Forelimb muscle (tissue), 1 donor: ENCODE measurements around the gene DNAJC17. TPM values are rescaled to one million over a fixed set of nuclear protein-coding genes. Genes with fewer than 3 reads are reported as not detected.
A peak's percentile ranks its signal among the peaks of the same experiment; 100 is the strongest.

Source experiments
- DNase-seq: peaks from one replicate; pipeline ENCODE4 v3.0.0-alpha.2; 2013; ENCODE audit warnings: low read depth
- polyA plus RNA-seq: library from polyadenylated mRNA; unstranded; fragments of 120-200 nt; gene quantifications from one replicate; pipeline ENCODE4 v1.2.1, GENCODE V29; 2013; ENCODE audit not compliant: insufficient read length

Gene DNAJC17
- polyA plus RNA-seq, 1 donor: 22.8 TPM

GRCh38 chr15:40766194-40766815, 41.0 kb downstream of the DNAJC17 start:
- no peak for DNase-seq

- no peak for DNase-seq
Measured at GRCh38 chr15:40764629-40765103, 42.6 kb downstream of the DNAJC17 start.

- DNase-seq: no peak
Measured at GRCh38 chr15:40763801-40764628, 43.3 kb downstream of the DNAJC17 start, which contains the start of gene GCHFR. Gene GCHFR, plus strand, starts transcription at chr15:40764068. Its CDS starts 113 bp downstream, at chr15:40764181.

- no peak for DNase-seq
Measured at GRCh38 chr15:40762919-40763800, 44.1 kb downstream of the DNAJC17 start.

GRCh38 chr15:40759961-40760360, 47.3 kb downstream of the DNAJC17 start:
- no peak for DNase-seq

GRCh38 chr15:40756938-40757337, 50.3 kb downstream of the DNAJC17 start:
- no peak for DNase-seq

- no peak for DNase-seq
Measured at GRCh38 chr15:40755812-40756208, 51.5 kb downstream of the DNAJC17 start.

- DNase-seq: peak; percentile 87
Measured at GRCh38 chr15:40754883-40755811, 52.1 kb downstream of the DNAJC17 start, which contains the start of gene RMDN3. Gene RMDN3, minus strand, starts transcription at chr15:40755254. Its CDS starts 471 bp downstream, at chr15:40754783.

- no peak for DNase-seq
Measured at GRCh38 chr15:40754574-40754882, 52.7 kb downstream of the DNAJC17 start.

GRCh38 chr15:40751745-40752144, 55.5 kb downstream of the DNAJC17 start:
- DNase-seq: no peak

- DNase-seq: no peak
Measured at GRCh38 chr15:40750885-40751284, 56.4 kb downstream of the DNAJC17 start.

- DNase-seq: no peak
Measured at GRCh38 chr15:40749151-40749630, 58.1 kb downstream of the DNAJC17 start.

GRCh38 chr15:40747685-40748631, 59.3 kb downstream of the DNAJC17 start:
- DNase-seq: no peak

- no peak for DNase-seq
Measured at GRCh38 chr15:40746916-40747418, 60.3 kb downstream of the DNAJC17 start.

- no peak for DNase-seq
Measured at GRCh38 chr15:40744815-40745152, 62.5 kb downstream of the DNAJC17 start.

- no peak for DNase-seq
Measured at GRCh38 chr15:40743921-40744814, 63.1 kb downstream of the DNAJC17 start.

- DNase-seq: no peak
Measured at GRCh38 chr15:40743485-40743901, 63.8 kb downstream of the DNAJC17 start.

- no peak for DNase-seq
Measured at GRCh38 chr15:40739854-40740253, 67.4 kb downstream of the DNAJC17 start.
